HG02885 (cell line): ENCODE results near the gene KCNJ6.
"Not testable (repeated sequence)": the region's sequence is repeated elsewhere in the genome, so short reads cannot be mapped to it uniquely, and the experiment has no call there.

ENCODE experiments used
- ATAC-seq: cut with Tn5 transposase; IDR thresholded peaks from one replicate; pipeline ENCODE4 v1.9.1; 2021; ENCODE audit warnings: mild to moderate bottlenecking; ENCODE audit not compliant: unreplicated experiment, poor library complexity

Gene KCNJ6

GRCh38 chr21:37916310-37917051 is at the start of gene KCNJ6:
Gene KCNJ6, minus strand, starts transcription at chr21:37916457. Its CDS starts 75,775 bp downstream, at chr21:37840682.
- ATAC-seq = no peak

- ATAC-seq = no peak
These were observed 49.0 kb upstream of the KCNJ6 start for GRCh38 chr21:37965088-37965805.

- no peak for ATAC-seq
These were observed 42.3 kb upstream of the KCNJ6 start for GRCh38 chr21:37958537-37958936.

- ATAC-seq = no peak
These were observed 40.5 kb upstream of the KCNJ6 start for GRCh38 chr21:37956772-37957171.

GRCh38 chr21:37945036-37945435 is 28.8 kb upstream of the KCNJ6 start:
- no peak for ATAC-seq

- no peak for ATAC-seq
These were observed 28.2 kb upstream of the KCNJ6 start for GRCh38 chr21:37944496-37944895.

- ATAC-seq = no peak
These were observed 24.4 kb upstream of the KCNJ6 start for GRCh38 chr21:37940691-37941090.

GRCh38 chr21:37939838-37940237 is 23.6 kb upstream of the KCNJ6 start:
- ATAC-seq = no peak

- no peak for ATAC-seq
These were observed 23.0 kb upstream of the KCNJ6 start for GRCh38 chr21:37939251-37939650.

GRCh38 chr21:37937668-37938067 is 21.4 kb upstream of the KCNJ6 start:
- ATAC-seq = no peak

- ATAC-seq = no peak
These were observed 19.9 kb upstream of the KCNJ6 start for GRCh38 chr21:37936010-37936785.

- ATAC-seq = no peak
These were observed 16.7 kb upstream of the KCNJ6 start for GRCh38 chr21:37932936-37933335.

GRCh38 chr21:37927711-37928110 is 11.5 kb upstream of the KCNJ6 start:
- ATAC-seq = no peak

GRCh38 chr21:37921091-37921490 is 4.8 kb upstream of the KCNJ6 start:
- no peak for ATAC-seq

GRCh38 chr21:37920302-37920701 is 4.0 kb upstream of the KCNJ6 start:
- not testable (repeated sequence) for ATAC-seq

- ATAC-seq = no peak
These were observed 1.4 kb upstream of the KCNJ6 start for GRCh38 chr21:37917612-37918011.

- no peak for ATAC-seq
These were observed 332 bp downstream of the KCNJ6 start for GRCh38 chr21:37915941-37916309.

- ATAC-seq = no peak
These were observed 753 bp downstream of the KCNJ6 start for GRCh38 chr21:37915497-37915911.

GRCh38 chr21:37912616-37913015 is 3.6 kb downstream of the KCNJ6 start:
- ATAC-seq = no peak

- ATAC-seq = no peak
These were observed 6.3 kb downstream of the KCNJ6 start for GRCh38 chr21:37909936-37910335.

- no peak for ATAC-seq
These were observed 7.6 kb downstream of the KCNJ6 start for GRCh38 chr21:37908691-37909090.
